HUES64 (cell line): ENCODE measurements around the gene TTBK2.
"Not testable (repeated sequence)": the region's sequence is repeated elsewhere in the genome, so short reads cannot be mapped to it uniquely, and the experiment has no call there.

Source experiments
- H3K27ac ChIP-seq: 2 replicates; pipeline ENCODE4 v1.7.0; 2013; ENCODE audit warnings: low read depth, low read length, inconsistent platforms
- H3K27me3 ChIP-seq: 2 replicates; pipeline ENCODE4 v1.6.1; 2013; ENCODE audit warnings: mild to moderate bottlenecking, low read length; ENCODE audit not compliant: insufficient read depth
- H3K36me3 ChIP-seq: 2 replicates; pipeline ENCODE4 v1.6.1; 2013; ENCODE audit warnings: mild to moderate bottlenecking, low read length; ENCODE audit not compliant: insufficient read depth
- H3K4me1 ChIP-seq: 2 replicates; pipeline ENCODE4 v1.6.1; 2013; ENCODE audit warnings: mild to moderate bottlenecking, low read length, moderate library complexity; ENCODE audit not compliant: insufficient read depth
- H3K4me3 ChIP-seq: 2 replicates; pipeline ENCODE4 v1.5.1; 2013; ENCODE audit warnings: mild to moderate bottlenecking, low read length, moderate library complexity
- H3K9ac ChIP-seq: 2 replicates; pipeline ENCODE4 v1.6.1; 2013; ENCODE audit warnings: mild to moderate bottlenecking, low read depth, low read length
- H3K9me3 ChIP-seq: 2 replicates; pipeline ENCODE4 v1.6.1; 2013; ENCODE audit warnings: low read depth, low read length; ENCODE audit not compliant: insufficient read depth
- WGBS: fragments of 150-250, 120-280 bp; methylation state at CpG from one replicate; pipeline ENCODE4 v1.1.7; 2013; ENCODE audit warnings: missing lambda C conversion rate; 5-methylcytosine and 5-hydroxymethylcytosine counted together

Gene TTBK2

DNA sequence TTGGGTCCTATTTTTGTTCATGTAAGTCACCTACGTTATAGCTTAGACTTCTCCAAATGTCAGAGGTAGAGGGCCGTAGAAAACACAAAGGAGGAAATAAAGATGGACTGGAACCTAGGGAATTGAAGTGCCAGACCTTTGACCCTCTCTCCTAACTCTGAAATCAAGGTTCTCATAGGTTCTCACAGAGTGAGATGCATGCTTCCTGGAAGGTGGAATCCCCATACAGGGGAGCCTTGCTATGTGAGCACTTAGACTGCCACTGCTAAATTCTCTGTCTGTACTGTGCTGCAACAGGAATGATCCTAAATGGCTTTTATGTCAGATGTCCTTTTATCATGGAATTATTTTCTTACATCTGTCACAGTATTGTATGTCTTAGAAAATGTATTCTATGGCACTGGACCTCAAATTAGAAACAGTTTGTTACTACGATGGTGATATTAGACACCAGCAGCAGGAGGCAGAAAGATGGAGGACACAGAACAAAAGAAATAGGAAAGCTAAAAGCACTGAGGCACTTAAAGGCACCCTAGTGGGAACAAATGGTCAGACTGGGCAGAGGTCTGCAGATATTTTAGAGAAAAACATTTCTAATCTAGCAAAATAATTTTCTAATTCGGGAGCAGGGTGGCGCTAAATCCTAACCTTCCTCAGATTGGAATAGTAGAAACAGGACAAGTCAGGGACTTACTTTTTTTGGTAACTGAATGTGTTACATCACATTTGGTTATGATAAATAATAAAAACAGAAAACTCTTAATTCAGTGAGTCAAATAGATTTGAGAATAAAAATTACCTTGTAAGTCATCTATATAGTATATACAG is 123.4 kb downstream of the TTBK2 start:
- Histone ChIP-seq H3K9ac (no peak overlapping the region), H3K27me3 (no peaks in the 10 kb centered on the region), H3K4me1 (0 out of 2 replicates have a peak, but pooled peaks cover 6% of the 10 kb centered on the region), H3K36me3 (peaks cover 8% of the 10 kb centered on the region), H3K27ac (no peak overlapping the region), H3K4me3 (no peak overlapping the region), H3K9me3 (no peaks in the 10 kb centered on the region)
- WGBS = 97% methylated on average over 5 of the region's 5 CpGs

DNA sequence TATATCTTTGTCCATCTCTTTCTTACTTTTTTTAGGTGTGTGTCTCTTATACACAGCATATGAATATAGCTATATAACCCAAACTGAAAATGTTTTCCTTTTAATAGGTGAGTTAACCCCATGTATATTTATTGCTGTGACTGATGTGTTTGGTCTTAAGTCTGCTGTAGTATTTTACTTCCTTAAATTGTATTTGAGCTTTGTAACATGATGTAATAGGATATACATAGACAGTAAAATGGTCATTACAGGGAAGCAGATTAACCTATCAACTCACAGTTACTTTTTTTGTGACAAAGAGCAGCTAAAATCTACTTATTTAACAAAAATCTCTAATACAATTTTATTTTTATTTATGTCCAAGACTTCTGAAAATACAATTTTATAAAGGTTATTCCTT is 131.9 kb downstream of the TTBK2 start:
- Histone ChIP-seq H3K9ac (no peak overlapping the region), H3K27ac (no peak overlapping the region), H3K4me1 (no peaks in the 10 kb centered on the region), H3K36me3 (no peaks in the 10 kb centered on the region), H3K27me3 (no peaks in the 10 kb centered on the region), H3K4me3 (no peak overlapping the region), H3K9me3 (no peaks in the 10 kb centered on the region)

DNA sequence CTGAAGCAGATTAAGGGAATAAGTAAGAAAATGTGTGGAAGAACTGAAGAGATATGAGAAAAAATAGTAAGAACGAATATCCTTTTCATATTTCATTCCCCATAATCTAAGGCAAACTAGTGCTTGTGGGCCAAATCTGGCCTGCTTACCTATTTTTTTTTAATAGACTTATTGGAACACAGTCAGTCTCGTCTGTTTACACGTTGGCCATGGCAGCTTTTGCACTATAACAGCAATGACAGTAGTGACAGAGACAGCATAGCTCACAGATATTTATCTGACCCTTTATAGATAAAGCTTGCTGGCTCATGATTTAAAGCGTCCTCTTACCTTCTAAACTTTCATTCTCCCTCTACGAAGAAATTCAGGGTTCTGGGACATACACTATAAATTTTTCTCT is 133.6 kb downstream of the TTBK2 start:
- WGBS = 93% methylated on average over 5 of the region's 5 CpGs
- H3K36me3 ChIP-seq = peaks cover 11% of the 10 kb centered on the region
- no peak overlapping the region for H3K4me3 ChIP-seq
- H3K9me3 ChIP-seq = no peaks in the 10 kb centered on the region
- no peaks in the 10 kb centered on the region for H3K4me1 ChIP-seq
- no peaks in the 10 kb centered on the region for H3K27me3 ChIP-seq
- H3K27ac ChIP-seq = no peak overlapping the region
- H3K9ac ChIP-seq = no peak overlapping the region

DNA sequence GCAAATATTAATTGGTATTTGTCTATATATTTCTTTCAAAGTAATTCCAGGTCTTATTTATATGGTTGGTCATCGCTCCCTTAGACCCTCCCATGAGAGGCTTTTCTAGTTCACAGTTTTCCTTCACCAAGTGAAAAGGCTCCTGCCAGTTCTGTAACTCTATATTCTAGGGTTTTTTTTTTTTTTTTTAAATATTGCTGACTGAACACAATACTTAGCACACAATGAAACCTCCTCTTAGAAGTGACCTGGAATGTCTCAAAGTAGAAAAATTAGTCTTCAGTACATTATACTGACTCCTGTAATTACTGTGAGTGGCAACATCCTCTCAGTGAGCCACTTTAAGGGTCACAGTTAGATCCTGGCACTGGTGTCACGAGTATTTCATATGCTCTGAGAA is 135.0 kb downstream of the TTBK2 start:
- Histone ChIP-seq H3K27ac (no peak overlapping the region), H3K9ac (no peak overlapping the region), H3K4me3 (no peak overlapping the region), H3K4me1 (no peaks in the 10 kb centered on the region), H3K36me3 (peaks cover 11% of the 10 kb centered on the region), H3K27me3 (no peaks in the 10 kb centered on the region), H3K9me3 (no peaks in the 10 kb centered on the region)
- WGBS = 95% methylated on average over 1 of the region's 2 CpGs

DNA sequence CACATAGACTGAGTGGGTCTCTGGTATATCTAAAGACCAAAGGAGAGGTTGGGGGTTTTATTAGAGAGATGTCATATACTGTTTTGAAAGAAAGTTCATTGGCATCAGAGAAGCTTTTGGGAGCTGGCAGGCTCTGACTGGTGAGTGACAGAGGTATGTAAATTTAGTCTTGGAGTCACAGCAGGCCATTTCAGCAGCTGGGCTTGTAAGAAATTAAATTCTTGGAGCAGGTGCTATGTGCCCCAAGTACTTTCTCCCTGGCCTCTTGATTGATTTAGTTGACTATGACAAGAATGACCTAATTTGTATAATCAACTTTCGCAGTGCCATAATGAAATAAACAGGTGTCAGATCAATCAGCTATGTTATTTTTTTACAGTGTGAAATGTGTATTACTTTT is 135.9 kb downstream of the TTBK2 start:
- no peak overlapping the region for H3K27ac ChIP-seq
- H3K9me3 ChIP-seq = no peaks in the 10 kb centered on the region
- H3K4me3 ChIP-seq = no peak overlapping the region
- 100% methylated on average over 1 of the region's 1 CpG for WGBS
- H3K9ac ChIP-seq = no peak overlapping the region
- no peaks in the 10 kb centered on the region for H3K27me3 ChIP-seq
- no peaks in the 10 kb centered on the region for H3K4me1 ChIP-seq
- peaks cover 11% of the 10 kb centered on the region for H3K36me3 ChIP-seq

DNA sequence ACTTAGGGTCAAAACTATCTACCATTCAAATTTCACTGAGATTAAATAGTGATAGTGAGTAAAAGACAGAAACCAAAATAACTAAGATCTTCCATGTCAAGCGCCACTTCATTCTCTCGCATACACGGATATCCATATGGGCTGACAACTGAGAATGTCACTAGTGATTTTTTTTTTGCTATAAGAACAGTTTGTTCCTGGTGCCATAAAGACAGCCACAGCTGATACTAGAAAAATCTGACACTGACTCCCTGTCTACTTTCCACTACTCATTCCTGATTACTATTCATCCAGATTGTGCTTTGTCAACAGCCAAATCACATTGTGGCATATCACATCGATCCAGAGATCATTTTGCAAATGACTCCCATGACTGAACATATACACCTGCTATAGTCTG is 137.9 kb downstream of the TTBK2 start:
- Histone ChIP-seq H3K27ac (no peak overlapping the region), H3K36me3 (peaks cover 11% of the 10 kb centered on the region), H3K9ac (no peak overlapping the region), H3K9me3 (no peaks in the 10 kb centered on the region), H3K4me1 (no peaks in the 10 kb centered on the region), H3K27me3 (no peaks in the 10 kb centered on the region), H3K4me3 (no peak overlapping the region)
- 100% methylated on average over 4 of the region's 4 CpGs for WGBS

DNA sequence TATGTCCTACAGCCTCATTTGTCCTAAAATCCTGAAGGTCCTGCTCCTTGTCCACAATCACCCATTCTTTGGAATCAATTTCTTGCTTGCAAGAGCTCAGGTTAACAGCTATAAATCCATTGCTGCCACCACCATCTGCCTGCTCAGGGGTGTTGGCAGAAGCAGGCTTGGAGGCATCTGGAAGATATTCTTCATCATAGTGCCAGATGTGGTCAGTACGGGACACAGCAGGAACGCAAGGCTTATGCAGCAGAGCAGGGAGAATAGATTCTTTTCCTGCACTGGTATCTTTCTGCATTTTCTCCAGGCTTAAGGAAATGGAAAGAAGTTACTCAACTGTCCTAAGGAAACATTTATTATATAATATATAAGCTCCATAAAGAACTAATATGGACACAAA is 145.2 kb downstream of the TTBK2 start:
- WGBS = 100% methylated on average over 2 of the region's 2 CpGs
- H3K9me3 ChIP-seq = no peaks in the 10 kb centered on the region

DNA sequence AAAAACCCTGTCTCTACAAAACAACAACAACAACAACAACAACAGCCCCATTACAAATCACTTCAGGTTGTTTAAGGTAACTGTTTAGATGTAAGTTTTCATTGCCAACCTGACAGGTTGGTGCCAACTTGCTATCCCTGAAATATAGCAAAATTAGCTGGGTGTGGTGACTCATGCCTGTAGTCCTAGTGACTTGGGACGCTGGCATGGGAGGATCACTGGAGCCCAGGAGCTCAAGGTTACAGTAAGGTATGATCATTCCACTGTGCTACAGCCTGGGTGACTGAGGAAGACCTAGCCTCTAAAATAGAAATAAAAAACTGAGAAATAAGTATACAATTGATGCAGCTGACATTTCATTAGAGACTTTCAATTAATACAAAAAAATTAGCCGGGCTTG is 147.7 kb downstream of the TTBK2 start:
- H3K27me3 ChIP-seq = no peaks in the 10 kb centered on the region
- no peaks in the 10 kb centered on the region for H3K9me3 ChIP-seq
- no peak overlapping the region for H3K4me3 ChIP-seq
- 96% methylated on average over 2 of the region's 2 CpGs for WGBS
- H3K4me1 ChIP-seq = no peaks in the 10 kb centered on the region
- no peak overlapping the region for H3K27ac ChIP-seq
- no peak overlapping the region for H3K9ac ChIP-seq
- H3K36me3 ChIP-seq = peaks cover 8% of the 10 kb centered on the region

More for the DNA sequence above, 145.2 kb downstream of the TTBK2 start:
- Histone ChIP-seq H3K4me3 (no peak overlapping the region), H3K4me1 (no peaks in the 10 kb centered on the region), H3K36me3 (peaks cover 8% of the 10 kb centered on the region), H3K9ac (no peak overlapping the region), H3K27ac (no peak overlapping the region), H3K27me3 (no peaks in the 10 kb centered on the region)

DNA sequence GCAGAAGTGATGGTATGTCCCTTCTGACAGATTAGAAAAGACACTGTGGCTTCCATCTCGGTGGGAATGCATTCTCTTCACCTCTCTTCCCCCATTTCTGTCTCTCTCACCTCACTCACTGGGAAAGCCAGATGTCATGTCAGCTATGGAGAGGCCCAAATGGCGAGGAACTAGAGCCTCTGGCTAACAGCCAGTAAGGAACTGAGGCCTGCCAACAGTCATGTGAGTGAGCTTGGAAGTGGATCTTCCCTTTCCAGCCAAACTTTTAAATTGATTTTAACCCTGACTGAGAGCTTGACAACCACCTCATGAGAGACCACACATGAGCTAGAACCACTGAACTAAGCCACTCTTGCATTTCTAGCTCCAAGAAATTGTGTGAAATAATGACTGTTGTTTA is 148.4 kb downstream of the TTBK2 start:
- Histone ChIP-seq H3K9ac (no peak overlapping the region), H3K36me3 (peaks cover 8% of the 10 kb centered on the region), H3K27ac (no peak overlapping the region), H3K9me3 (no peaks in the 10 kb centered on the region), H3K27me3 (no peaks in the 10 kb centered on the region), H3K4me3 (no peak overlapping the region), H3K4me1 (no peaks in the 10 kb centered on the region)
- 84% methylated on average over 2 of the region's 2 CpGs for WGBS

DNA sequence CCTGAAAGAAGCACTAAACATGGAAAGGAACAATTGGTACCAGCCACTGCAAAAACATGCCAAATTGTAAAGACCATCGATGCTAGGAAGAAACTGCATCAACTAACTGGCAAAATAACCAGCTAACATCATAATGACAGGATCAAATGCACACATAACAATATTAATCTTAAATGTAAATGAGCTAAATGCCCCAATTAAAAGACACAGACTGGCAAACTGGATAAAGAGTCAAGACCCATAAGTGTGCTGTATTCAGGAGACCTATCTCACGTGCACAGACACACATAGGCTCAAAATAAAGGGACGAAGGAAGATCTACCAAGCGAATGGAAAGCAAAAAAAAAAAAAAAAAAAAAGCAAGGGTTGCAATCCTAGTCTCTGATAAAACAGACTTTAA is 154.5 kb downstream of the TTBK2 start:
- H3K4me3 ChIP-seq, H3K27me3 ChIP-seq, H3K4me1 ChIP-seq, H3K36me3 ChIP-seq, H3K27ac ChIP-seq, H3K9me3 ChIP-seq, H3K9ac ChIP-seq: not testable (repeated sequence)
- 95% methylated on average over 2 of the region's 4 CpGs for WGBS

DNA sequence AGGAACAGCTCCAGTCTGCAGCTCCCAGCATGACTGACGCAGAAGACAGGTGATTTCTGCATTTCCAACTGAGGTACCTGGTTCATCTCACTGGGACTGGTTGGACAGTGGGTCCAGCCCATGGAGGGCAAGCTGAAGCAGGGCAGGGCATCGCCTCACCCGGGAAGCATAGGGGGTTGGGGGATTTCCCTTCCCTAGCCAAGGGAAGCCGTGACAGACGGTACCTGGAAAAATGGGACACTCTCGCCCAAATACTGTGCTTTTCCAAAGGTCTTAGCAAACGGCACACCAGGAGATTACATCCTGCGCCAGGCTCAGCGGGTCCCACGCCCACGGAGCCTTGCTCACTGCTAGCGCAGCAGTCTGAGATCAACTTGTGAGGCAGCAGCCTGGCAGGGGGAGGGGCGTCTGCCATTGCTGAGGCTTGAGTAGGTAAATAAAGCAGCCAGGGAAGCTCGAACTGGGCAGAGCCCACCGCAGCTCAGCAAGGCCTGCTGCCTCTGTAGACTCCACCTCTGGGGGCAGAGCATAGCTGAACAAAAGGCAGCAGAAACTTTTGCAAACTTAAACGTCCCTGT is 156.3 kb downstream of the TTBK2 start:
- not testable (repeated sequence) for H3K9ac ChIP-seq, H3K4me1 ChIP-seq, H3K27me3 ChIP-seq, H3K36me3 ChIP-seq
- Histone ChIP-seq H3K4me3 (peak overlapping the region; percentile 33), H3K27ac (peak overlapping the region; percentile 11; the same call in 1 of the 2 replicates), H3K9me3 (peaks cover 10% of the 10 kb centered on the region; the same call in 1 of the 2 replicates)
- 53% methylated on average over 16 of the region's 16 CpGs for WGBS
